Activated CD4-positive, alpha-beta T cell treated with anti-CD3 and anti-CD28 coated beads for 36 hours (primary cell): ENCODE data around the gene EBF3. TPM values are rescaled to one million over a fixed set of nuclear protein-coding genes. Genes with fewer than 3 reads are reported as not detected.

Experiments used
- ATAC-seq: fragments of 200-7000 bp; cut with Tn5 transposase; one replicate; pipeline ENCODE4 v1.10.0; 2021; ENCODE audit warnings: mild to moderate bottlenecking, moderate library complexity
- CTCF ChIA-PET: fragments of 350-600 bp; sonication (Branson Sonifier 250); formaldehyde crosslinking; loops from one replicate; lab custom pipeline; 2021; ENCODE audit warnings: antibody characterized with exemption; lab: Charles Lee
- POLR2A ChIA-PET: fragments of 350-600 bp; sonication (Branson Sonifier 250); formaldehyde crosslinking; loops from one replicate; lab custom pipeline; 2021; ENCODE audit warnings: antibody characterized with exemption, inconsistent platforms; lab: Charles Lee
- DNase-seq: peaks from one replicate; pipeline ENCODE4 v3.0.0-alpha.2; 2020
- H3K27ac Mint-ChIP-seq: one replicate; pipeline ENCODE4 v1.8.0; 2021; ENCODE audit warnings: mixed read lengths
- H3K27me3 Mint-ChIP-seq: one replicate; pipeline ENCODE4 v1.8.0; 2021; ENCODE audit warnings: mixed read lengths
- H3K36me3 Mint-ChIP-seq: one replicate; pipeline ENCODE4 v1.8.0; 2021; ENCODE audit warnings: low read depth, mixed read lengths
- H3K4me1 Mint-ChIP-seq: one replicate; pipeline ENCODE4 v1.8.0; 2021; ENCODE audit warnings: mixed read lengths
- H3K4me3 Mint-ChIP-seq: one replicate; pipeline ENCODE4 v1.8.0; 2021; ENCODE audit warnings: mild to moderate bottlenecking, moderate library complexity, mixed read lengths
- H3K9me3 Mint-ChIP-seq: one replicate; pipeline ENCODE4 v1.8.0; 2021; ENCODE audit warnings: low read depth, mixed read lengths
- intact Hi-C, 2 experiments: fragments of 100-400 bp; cut with DNase I in 1 of 2; cut with micrococcal nuclease in 1 of 2; formaldehyde crosslinking; loops; one replicate each; pipeline versions ENCODE4 v1.14.2 to v1.15.1; 2022 to 2024; cut with DNase I, micrococcal nuclease
- total RNA-seq, 2 experiments: library from RNA; stranded (reverse); gene quantifications; one replicate each; pipeline ENCODE4 v1.2.3, GENCODE V29; 2021

Gene EBF3
- total RNA-seq, 2 experiments from 2014 or later, result not detected

- CTCF ChIA-PET, result interaction anchor here (0.7 to 1.2 kb wide), 2 partner anchors 13 to 18 kb away, joined by 3 to 4 read pairs; no protein-coding TSS in a partner anchor
- H3K27ac Mint-ChIP-seq, result no peak overlapping the region
- H3K4me3 Mint-ChIP-seq, result peak overlapping the region; percentile 32
- ATAC-seq, result no peak
- H3K4me1 Mint-ChIP-seq, result peaks cover 22% of the 10 kb centered on the region
- H3K9me3 Mint-ChIP-seq, result no peaks in the 10 kb centered on the region
- H3K36me3 Mint-ChIP-seq, result no peaks in the 10 kb centered on the region
- peaks cover 72% of the 10 kb centered on the region for H3K27me3 Mint-ChIP-seq
- POLR2A ChIA-PET, result no interaction called here
- intact Hi-C loops, result no loop called here
- DNase-seq, result no peak
These were observed 5.9 kb downstream of the EBF3 start for GRCh38 chr10:129958148-129958628.

- H3K4me1 Mint-ChIP-seq, result peaks cover 15% of the 10 kb centered on the region
- POLR2A ChIA-PET, result interaction anchor here (0.7 kb wide), 1 partner anchor 75 kb away, joined by 4 read pairs; no protein-coding TSS in a partner anchor
- H3K9me3 Mint-ChIP-seq, result no peaks in the 10 kb centered on the region
- no peak overlapping the region for H3K27ac Mint-ChIP-seq
- H3K36me3 Mint-ChIP-seq, result no peaks in the 10 kb centered on the region
- peaks cover 65% of the 10 kb centered on the region for H3K27me3 Mint-ChIP-seq
- CTCF ChIA-PET, result interaction anchor here (0.7 to 1.2 kb wide), 5 partner anchors 14 to 225 kb away, joined by 3 to 6 read pairs (median 4); no protein-coding TSS in a partner anchor
- no peak overlapping the region for H3K4me3 Mint-ChIP-seq
- ATAC-seq (no peak), DNase-seq (no peak)
- intact Hi-C loops, result loop anchor here (2.0 kb wide), 1 partner anchor 14 kb away; no protein-coding TSS in a partner anchor
These were observed 7.0 kb downstream of the EBF3 start for GRCh38 chr10:129956876-129957673.

GRCh38 chr10:129956286-129956670 is 7.8 kb downstream of the EBF3 start:
- ChIA-PET POLR2A (interaction anchor here (0.7 kb wide), 1 partner anchor 74 kb away, joined by 4 read pairs; no protein-coding TSS in a partner anchor), CTCF (interaction anchor here (0.7 to 1.2 kb wide), 3 partner anchors 15 to 226 kb away, joined by 3 to 6 read pairs (median 4); no protein-coding TSS in a partner anchor)
- Mint-ChIP-seq H3K9me3 (no peaks in the 10 kb centered on the region), H3K27me3 (peaks cover 58% of the 10 kb centered on the region), H3K4me3 (no peak overlapping the region), H3K27ac (no peak overlapping the region), H3K36me3 (no peaks in the 10 kb centered on the region), H3K4me1 (peaks cover 13% of the 10 kb centered on the region)
- intact Hi-C loops, result loop anchor here (2.0 kb wide), 1 partner anchor 15 kb away; no protein-coding TSS in a partner anchor
- ATAC-seq (no peak), DNase-seq (no peak)

- Mint-ChIP-seq H3K36me3 (no peaks in the 10 kb centered on the region), H3K27ac (no peak overlapping the region), H3K4me1 (peaks cover 13% of the 10 kb centered on the region), H3K27me3 (peaks cover 52% of the 10 kb centered on the region), H3K4me3 (no peak overlapping the region), H3K9me3 (no peaks in the 10 kb centered on the region)
- ChIA-PET CTCF (interaction anchor here (0.8 to 1.2 kb wide), 2 partner anchors 16 to 226 kb away, joined by 3 to 6 read pairs; no protein-coding TSS in a partner anchor), POLR2A (no interaction called here)
- intact Hi-C loops, result loop anchor here (2.0 kb wide), 1 partner anchor 15 kb away; no protein-coding TSS in a partner anchor
- no peak for ATAC-seq
- DNase-seq, result no peak
These were observed 8.3 kb downstream of the EBF3 start for GRCh38 chr10:129955601-129956285.

GRCh38 chr10:129954492-129955315 is 9.4 kb downstream of the EBF3 start:
- intact Hi-C loops, result loop anchor here in 1 of 2 experiments (5.0 kb wide), 1 partner anchor 57 kb away; no protein-coding TSS in a partner anchor
- DNase-seq (no peak), ATAC-seq (no peak)
- H3K36me3 Mint-ChIP-seq, result no peaks in the 10 kb centered on the region
- ChIA-PET CTCF (interaction anchor here (0.7 kb wide), 1 partner anchor 73 kb away, joined by 3 read pairs; no protein-coding TSS in a partner anchor), POLR2A (no interaction called here)
- no peak overlapping the region for H3K4me3 Mint-ChIP-seq
- peaks cover 46% of the 10 kb centered on the region for H3K27me3 Mint-ChIP-seq
- no peaks in the 10 kb centered on the region for H3K9me3 Mint-ChIP-seq
- peaks cover 9% of the 10 kb centered on the region for H3K4me1 Mint-ChIP-seq
- no peak overlapping the region for H3K27ac Mint-ChIP-seq

- Mint-ChIP-seq H3K36me3 (no peaks in the 10 kb centered on the region), H3K4me1 (peaks cover 7% of the 10 kb centered on the region), H3K27ac (no peak overlapping the region), H3K27me3 (peaks cover 44% of the 10 kb centered on the region), H3K9me3 (no peaks in the 10 kb centered on the region), H3K4me3 (no peak overlapping the region)
- no peak for DNase-seq
- ATAC-seq, result no peak
- ChIA-PET POLR2A (no interaction called here), CTCF (no interaction called here)
- intact Hi-C loops, result loop anchor here in 1 of 2 experiments (5.0 kb wide), 1 partner anchor 56 kb away; no protein-coding TSS in a partner anchor
These were observed 10.7 kb downstream of the EBF3 start for GRCh38 chr10:129953119-129954051.

GRCh38 chr10:129952378-129953118 is 11.5 kb downstream of the EBF3 start:
- ChIA-PET CTCF (interaction anchor here (0.8 kb wide), 1 partner anchor 19 kb away, joined by 3 read pairs; no protein-coding TSS in a partner anchor), POLR2A (no interaction called here)
- no peaks in the 10 kb centered on the region for H3K36me3 Mint-ChIP-seq
- no peak overlapping the region for H3K27ac Mint-ChIP-seq
- ATAC-seq, result no peak
- no peak overlapping the region for H3K4me3 Mint-ChIP-seq
- H3K4me1 Mint-ChIP-seq, result peaks cover 4% of the 10 kb centered on the region
- DNase-seq, result no peak
- no peaks in the 10 kb centered on the region for H3K9me3 Mint-ChIP-seq
- peaks cover 40% of the 10 kb centered on the region for H3K27me3 Mint-ChIP-seq
- intact Hi-C loops, result loop anchor here in 1 of 2 experiments (5.0 kb wide), 1 partner anchor 55 kb away; no protein-coding TSS in a partner anchor

- no peak for DNase-seq
- POLR2A ChIA-PET, result no interaction called here
- CTCF ChIA-PET, result interaction anchor here (0.8 kb wide), 2 partner anchors 19 to 37 kb away, joined by 3 to 4 read pairs; no protein-coding TSS in a partner anchor
- H3K27me3 Mint-ChIP-seq, result peaks cover 34% of the 10 kb centered on the region
- intact Hi-C loops, result loop anchor here in 1 of 2 experiments (5.0 kb wide), 1 partner anchor 55 kb away; no protein-coding TSS in a partner anchor
- no peaks in the 10 kb centered on the region for H3K36me3 Mint-ChIP-seq
- H3K4me3 Mint-ChIP-seq, result no peak overlapping the region
- no peak overlapping the region for H3K27ac Mint-ChIP-seq
- H3K4me1 Mint-ChIP-seq, result no peaks in the 10 kb centered on the region
- H3K9me3 Mint-ChIP-seq, result no peaks in the 10 kb centered on the region
- no peak for ATAC-seq
These were observed 12.2 kb downstream of the EBF3 start for GRCh38 chr10:129951970-129952265.

GRCh38 chr10:129951101-129951969 is 12.7 kb downstream of the EBF3 start:
- H3K9me3 Mint-ChIP-seq, result no peaks in the 10 kb centered on the region
- peaks cover 28% of the 10 kb centered on the region for H3K27me3 Mint-ChIP-seq
- no peak overlapping the region for H3K4me3 Mint-ChIP-seq
- ATAC-seq (no peak), DNase-seq (no peak)
- CTCF ChIA-PET, result interaction anchor here (0.8 kb wide), 1 partner anchor 36 kb away, joined by 4 read pairs; no protein-coding TSS in a partner anchor
- POLR2A ChIA-PET, result no interaction called here
- no peaks in the 10 kb centered on the region for H3K4me1 Mint-ChIP-seq
- H3K36me3 Mint-ChIP-seq, result no peaks in the 10 kb centered on the region
- no peak overlapping the region for H3K27ac Mint-ChIP-seq
- intact Hi-C loops, result loop anchor here in 1 of 2 experiments (5.0 kb wide), 1 partner anchor 54 kb away; no protein-coding TSS in a partner anchor
